IMR-90 (cell line): ENCODE results near the gene ETV3L.

Experiments
- BHLHE40 ChIP-seq: fragments of 150-350 bp; IDR thresholded peaks from 2 replicates; pipeline ENCODE4 v1.6.1; 2016; ENCODE audit warnings: mild to moderate bottlenecking, low read depth, low read length
- CEBPB ChIP-seq: IDR thresholded peaks from 2 replicates; pipeline ENCODE4 v1.6.1; 2012; ENCODE audit warnings: low read depth, low read length, improper control_type of control experiment
- CTCF ChIP-seq: conservative IDR thresholded peaks from 2 replicates; pipeline ENCODE4 v1.5.1; 2012; ENCODE audit warnings: mild to moderate bottlenecking, low read depth, low read length, improper control_type of control experiment
- FOS ChIP-seq: fragments of 150-350 bp; IDR thresholded peaks from 2 replicates; pipeline ENCODE4 v1.6.1; 2016; ENCODE audit warnings: low read depth, low read length
- MAFK ChIP-seq: IDR thresholded peaks from 2 replicates; pipeline ENCODE4 v1.6.1; 2012; ENCODE audit warnings: low read depth, low read length, improper control_type of control experiment
- MAZ ChIP-seq: IDR thresholded peaks from 2 replicates; pipeline ENCODE4 v1.6.1; 2012; ENCODE audit warnings: low read depth, mild to moderate bottlenecking, low read length, improper control_type of control experiment, moderate library complexity, borderline replicate concordance
- MXI1 ChIP-seq: IDR thresholded peaks from 2 replicates; pipeline ENCODE4 v1.6.1; 2012; ENCODE audit warnings: low read depth, mild to moderate bottlenecking, low read length, moderate library complexity, borderline replicate concordance
- NFE2L2 ChIP-seq: fragments of 150-350 bp; IDR thresholded peaks from 2 replicates; pipeline ENCODE4 v1.6.1; 2016; ENCODE audit warnings: low read depth, mild to moderate bottlenecking, low read length
- POLR2A ChIP-seq: IDR thresholded peaks from 2 replicates; pipeline ENCODE4 v1.6.1; 2012; ENCODE audit warnings: mild to moderate bottlenecking, low read depth, low read length
- RAD21 ChIP-seq: IDR thresholded peaks from 2 replicates; pipeline ENCODE4 v1.6.1; 2012; ENCODE audit warnings: low read length, improper control_type of control experiment
- RCOR1 ChIP-seq: IDR thresholded peaks from 2 replicates; pipeline ENCODE4 v1.6.1; 2012; ENCODE audit warnings: mild to moderate bottlenecking, low read length, improper control_type of control experiment; ENCODE audit not compliant: insufficient replicate concordance
- RFX5 ChIP-seq: IDR thresholded peaks from 2 replicates; pipeline ENCODE4 v1.8.0; 2012; ENCODE audit warnings: low read depth, mild to moderate bottlenecking, low read length, moderate library complexity
- SMC3 ChIP-seq: fragments of 150-350 bp; IDR thresholded peaks from 2 replicates; pipeline ENCODE4 v1.6.1; 2016; ENCODE audit warnings: low read depth, mild to moderate bottlenecking, antibody characterized with exemption, low read length, moderate library complexity
- USF2 ChIP-seq: fragments of 150-350 bp; IDR thresholded peaks from 2 replicates; pipeline ENCODE4 v1.6.1; 2017; ENCODE audit warnings: mild to moderate bottlenecking, antibody characterized with exemption, low read length, low read depth

GRCh38 chr1:157105298-157105987 lies 5.8 kb upstream of the ETV3L start:
- TF ChIP-seq CTCF (no peak), USF2 (no peak), BHLHE40 (no peak), MXI1 (no peak), RAD21 (no peak), POLR2A (no peak), RFX5 (no peak), FOS (no peak), SMC3 (no peak), CEBPB (no peak), NFE2L2 (no peak), RCOR1 (no peak), MAZ (no peak), MAFK (no peak)
